ENCODE data around the gene BMPR1B.
"Not testable (repeated sequence)": the region's sequence is repeated elsewhere in the genome, so short reads cannot be mapped to it uniquely, and the experiment has no call there.

BMPR1B gene

DNA sequence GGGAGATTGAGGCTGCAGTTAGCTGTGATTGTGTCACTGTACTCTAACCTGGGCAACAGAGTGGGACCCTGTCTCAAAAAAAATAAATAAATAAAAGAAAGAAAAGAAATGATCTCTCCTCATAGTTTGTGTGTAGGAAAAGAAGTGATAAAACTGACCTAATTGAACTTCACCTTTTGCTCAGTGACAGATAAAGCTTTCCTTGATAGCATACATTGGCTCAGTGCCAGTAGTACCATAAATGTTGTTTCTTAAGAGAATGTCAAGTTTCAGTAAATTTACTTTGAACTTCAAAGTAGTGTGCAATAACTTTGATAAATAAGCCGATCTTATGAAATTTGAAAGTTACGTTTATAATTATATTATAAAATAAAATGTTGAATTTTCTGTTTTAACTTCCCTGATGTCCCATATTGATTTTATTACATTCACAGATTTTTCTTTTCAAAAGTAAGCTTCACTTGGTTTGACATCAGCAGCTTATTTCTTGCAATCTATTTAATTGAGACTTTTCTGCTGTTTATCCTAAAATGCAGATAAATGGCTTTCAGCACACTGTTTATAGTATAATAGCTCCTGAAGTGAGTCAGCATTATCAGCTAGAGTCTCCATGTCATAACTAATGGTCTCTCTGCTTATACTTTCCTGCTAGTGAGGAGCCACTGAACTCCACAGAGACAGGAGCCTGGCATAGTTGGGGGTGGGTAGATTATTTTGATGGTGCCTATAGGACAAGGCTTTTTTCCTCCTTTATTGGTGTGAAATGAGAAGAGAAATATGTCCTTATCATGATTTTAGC is 330.1 kb downstream of the BMPR1B start:
- no peak for DNase-seq (ENCODE audit: low read depth in 2 of 2)

DNA sequence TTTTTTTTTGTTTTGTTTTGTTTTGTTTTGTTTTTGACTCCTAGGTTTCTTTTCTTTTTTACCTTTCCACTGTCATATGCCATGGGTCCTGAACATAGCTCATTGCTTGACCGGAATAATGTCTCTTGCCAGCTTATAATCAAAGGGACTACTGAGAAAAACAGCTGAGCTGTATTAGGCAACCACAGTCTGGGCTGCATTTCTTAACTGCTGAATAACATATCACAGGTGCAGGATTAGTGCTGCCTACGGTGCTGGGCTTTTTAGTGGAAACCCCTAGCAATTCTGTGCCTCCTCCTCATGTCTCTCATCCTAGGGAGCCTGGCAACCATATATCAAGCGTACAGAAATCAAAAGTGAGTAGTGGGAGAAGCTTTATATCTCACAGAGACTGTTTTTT is 333.5 kb downstream of the BMPR1B start:
- DNase-seq (ENCODE audit: low read depth in 2 of 2): no peak

GRCh38 chr4:95092766-95093165 is 335.0 kb downstream of the BMPR1B start:
- DNase-seq (ENCODE audit: low read depth in 2 of 2): no peak

- DNase-seq (ENCODE audit: low read depth in 2 of 2): no peak
Measured at GRCh38 chr4:95093460-95093859, 335.7 kb downstream of the BMPR1B start.

- no peak for DNase-seq (ENCODE audit: low read depth in 2 of 2)
Measured at GRCh38 chr4:95093936-95094929, 336.5 kb downstream of the BMPR1B start.

- no peak for DNase-seq (ENCODE audit: low read depth in 2 of 2)
Measured at GRCh38 chr4:95095348-95095974, 337.7 kb downstream of the BMPR1B start.

GRCh38 chr4:95102162-95102790 is 344.5 kb downstream of the BMPR1B start:
- no peak for DNase-seq (ENCODE audit: low read depth in 2 of 2)

DNA sequence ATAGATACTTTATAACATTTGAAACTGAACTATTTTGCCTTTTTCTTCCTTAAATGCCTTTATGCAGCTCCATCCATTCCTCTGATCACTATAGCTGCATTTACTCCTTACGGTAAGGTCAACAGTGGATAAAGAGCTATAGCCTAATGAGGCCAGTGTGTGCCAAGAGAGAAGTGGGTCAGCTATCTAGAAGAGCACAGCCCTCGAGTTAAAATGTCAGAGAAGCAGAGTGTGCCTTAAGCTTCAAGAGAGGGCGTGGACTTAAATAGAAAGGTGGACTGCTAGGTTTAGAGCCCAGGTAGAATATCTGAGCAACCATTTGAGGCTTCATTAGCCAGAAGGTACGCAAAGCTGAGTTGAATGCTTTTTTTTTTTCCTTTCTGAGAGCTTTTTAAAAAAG is 347.4 kb downstream of the BMPR1B start:
- no peak for DNase-seq (ENCODE audit: low read depth in 2 of 2)

DNA sequence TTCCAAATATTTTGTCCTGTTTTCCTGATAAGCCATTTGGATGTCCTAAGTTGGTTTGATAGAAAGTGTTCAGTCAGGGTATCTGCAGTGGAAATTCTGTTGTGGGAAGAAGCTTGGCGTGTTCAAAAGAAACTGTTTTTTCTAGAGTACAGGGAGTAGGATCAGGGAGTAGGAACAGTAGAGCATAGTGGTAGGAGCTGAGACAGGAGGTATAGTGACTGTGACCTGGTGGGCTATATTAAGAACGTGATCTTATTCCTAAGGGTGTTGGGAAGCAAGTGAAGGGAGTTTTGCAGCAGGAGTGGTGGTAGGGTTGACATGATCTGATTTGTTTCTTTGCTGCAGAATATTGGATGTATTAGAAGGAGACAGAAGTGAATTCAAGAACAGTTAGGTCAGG is 348.2 kb downstream of the BMPR1B start:
- DNase-seq (ENCODE audit: low read depth in 2 of 2): no peak

GRCh38 chr4:95106408-95106928 is 348.7 kb downstream of the BMPR1B start:
- DNase-seq (ENCODE audit: low read depth in 2 of 2): no peak

DNA sequence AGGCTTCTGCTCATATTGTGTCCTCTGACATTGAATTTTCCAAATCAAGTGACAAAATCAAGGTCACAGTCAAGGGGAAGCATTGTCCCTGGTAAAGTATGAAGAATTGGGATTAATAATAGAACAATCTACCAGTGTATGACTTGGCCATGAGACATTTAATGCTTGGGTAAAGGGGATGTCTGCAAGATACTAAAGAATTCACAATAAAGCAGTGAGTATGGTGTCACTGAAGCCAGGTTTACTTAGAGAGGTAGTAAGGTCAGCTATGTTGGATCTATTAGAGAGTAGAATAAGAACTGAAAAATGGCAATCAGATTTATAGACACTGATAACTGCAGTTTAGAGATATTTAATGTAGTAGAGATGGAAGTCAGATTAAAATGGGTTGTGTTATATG is 349.2 kb downstream of the BMPR1B start:
- DNase-seq (ENCODE audit: low read depth in 2 of 2): no peak

DNA sequence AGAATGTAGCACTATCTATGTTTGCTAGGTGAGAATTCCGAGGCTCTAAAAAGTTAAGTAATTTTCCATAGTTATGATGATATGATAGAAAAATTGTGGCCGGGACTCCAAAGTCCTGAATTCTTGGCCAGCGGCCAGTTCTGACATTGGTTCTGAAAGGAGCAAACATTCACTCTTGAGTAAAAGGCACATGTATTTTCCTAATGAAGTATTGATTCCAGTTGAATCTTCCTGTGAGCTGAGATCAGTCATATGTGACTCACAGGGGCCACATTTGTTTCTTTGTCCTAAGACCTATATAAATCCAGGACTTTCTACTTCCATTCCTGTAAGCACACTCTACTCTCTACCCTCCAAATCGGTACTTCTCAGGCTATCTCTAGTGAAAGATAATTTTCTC is 349.9 kb downstream of the BMPR1B start:
- DNase-seq (ENCODE audit: low read depth in 2 of 2): no peak

DNA sequence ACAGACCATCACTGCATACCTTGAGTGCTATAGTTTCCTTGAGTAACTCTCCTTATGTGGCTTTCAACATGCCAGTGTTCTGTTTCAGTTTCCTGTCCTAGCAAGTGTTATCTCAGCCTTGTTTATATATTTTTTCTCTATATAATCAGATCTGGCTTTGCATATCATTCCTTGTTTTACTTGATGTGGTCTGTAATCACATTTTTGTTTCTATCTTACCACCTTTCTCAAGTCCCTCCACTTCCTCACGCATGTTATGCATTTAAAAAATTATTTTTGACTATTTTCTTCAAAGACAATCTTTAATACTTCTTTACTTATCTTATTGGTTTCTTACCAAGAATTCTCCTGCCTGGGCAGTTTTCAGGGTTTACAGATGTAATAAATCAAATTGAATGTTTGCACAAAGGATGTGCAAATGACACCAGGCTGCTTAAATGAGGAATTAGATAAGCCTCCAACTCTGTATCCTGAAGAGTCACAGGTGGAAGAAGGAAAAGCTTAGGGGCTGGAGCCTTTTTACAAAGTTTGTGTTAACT is 351.2 kb downstream of the BMPR1B start:
- DNase-seq (ENCODE audit: low read depth in 2 of 2): no peak

- no peak for DNase-seq (ENCODE audit: low read depth in 2 of 2)
Measured at GRCh38 chr4:95114521-95114920, 356.8 kb downstream of the BMPR1B start.

- DNase-seq (ENCODE audit: low read depth in 2 of 2): no peak
Measured at GRCh38 chr4:95118497-95118896, 360.7 kb downstream of the BMPR1B start.

- no peak for DNase-seq (ENCODE audit: low read depth in 2 of 2)
Measured at GRCh38 chr4:95120456-95120855, 362.7 kb downstream of the BMPR1B start.

GRCh38 chr4:95122001-95122400 is 364.2 kb downstream of the BMPR1B start:
- no peak for DNase-seq (ENCODE audit: low read depth in 2 of 2)

DNA sequence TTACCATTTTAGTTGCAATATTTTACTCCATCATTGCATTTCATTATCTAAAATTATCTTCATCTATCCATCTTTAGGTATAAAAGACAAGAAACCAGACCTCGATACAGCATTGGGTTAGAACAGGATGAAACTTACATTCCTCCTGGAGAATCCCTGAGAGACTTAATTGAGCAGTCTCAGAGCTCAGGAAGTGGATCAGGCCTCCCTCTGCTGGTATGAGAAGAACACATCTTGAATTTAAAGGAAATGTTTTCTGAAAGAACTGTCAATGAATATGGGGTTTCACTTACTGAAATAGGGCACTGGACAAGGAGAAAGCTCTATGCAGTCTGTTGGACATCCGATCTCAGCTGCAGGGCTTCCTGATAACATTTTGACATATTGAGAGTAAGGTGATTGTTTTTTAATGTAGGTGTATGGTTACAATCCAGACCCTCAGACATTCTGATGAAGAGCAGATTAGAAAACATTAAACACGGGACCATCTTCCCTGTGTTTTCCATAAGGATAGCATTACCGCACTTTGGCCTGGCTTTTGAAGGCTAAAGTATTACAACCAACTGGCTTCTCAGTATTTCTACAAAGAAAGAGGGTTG is 367.2 kb downstream of the BMPR1B start:
- DNase-seq (ENCODE audit: low read depth in 2 of 2): no peak

GRCh38 chr4:95129031-95129430 is 371.3 kb downstream of the BMPR1B start:
- DNase-seq (ENCODE audit: low read depth in 2 of 2): no peak

DNA sequence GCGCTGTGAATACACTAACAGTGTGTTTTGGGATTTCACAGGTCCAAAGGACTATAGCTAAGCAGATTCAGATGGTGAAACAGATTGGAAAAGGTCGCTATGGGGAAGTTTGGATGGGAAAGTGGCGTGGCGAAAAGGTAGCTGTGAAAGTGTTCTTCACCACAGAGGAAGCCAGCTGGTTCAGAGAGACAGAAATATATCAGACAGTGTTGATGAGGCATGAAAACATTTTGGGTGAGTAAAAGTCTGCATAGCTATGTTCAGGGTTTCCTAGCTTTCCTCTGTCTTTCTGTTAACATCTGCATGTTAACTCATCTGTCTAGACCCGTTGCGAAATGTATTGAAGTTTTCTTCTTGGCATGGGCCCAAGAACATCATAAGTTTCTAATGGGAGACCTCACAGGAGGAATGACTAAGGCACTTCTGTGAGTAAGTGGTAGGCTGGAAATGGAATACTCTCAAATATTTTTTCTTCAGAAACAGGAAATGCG is 372.1 kb downstream of the BMPR1B start:
- DNase-seq (ENCODE audit: low read depth in 2 of 2): no peak

DNA sequence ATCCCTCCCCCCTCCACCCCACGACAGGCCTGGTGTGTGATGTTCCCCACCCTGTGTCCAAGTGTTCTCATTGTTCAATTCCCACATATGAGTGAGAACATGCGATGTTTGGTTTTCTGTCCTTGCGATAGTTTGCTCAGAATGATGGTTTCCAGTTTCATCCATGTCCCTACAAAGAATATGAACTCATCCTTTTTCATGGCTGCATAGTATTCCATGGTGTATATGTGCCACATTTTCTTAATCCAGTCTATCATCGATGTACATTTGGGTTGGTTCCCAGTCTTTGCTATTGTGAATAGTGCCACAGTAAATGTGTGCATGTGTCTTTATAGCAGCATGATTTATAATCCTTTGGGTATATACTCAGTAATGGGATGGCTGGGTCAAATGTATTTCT is 376.3 kb downstream of the BMPR1B start:
- not testable (repeated sequence) for DNase-seq (ENCODE audit: low read depth in 2 of 2)

All from stimulated activated CD8-positive, alpha-beta memory T cell treated with anti-CD3 and anti-CD28 coated beads, Interleukin-2, amount 100 ng/mL, for 48 hours (primary cell).